KOPT-K1 (cell line): Measurements from ENCODE around the gene LRFN2.

Experiments used
- H3K27ac ChIP-seq: fragments of 200-600 bp; sonication (generic); 2 replicates; pipeline ENCODE4 v1.5.1; 2016; ENCODE audit warnings: antibody characterized with exemption, mild to moderate bottlenecking, low read depth, low read length; ENCODE audit not compliant: poor library complexity, severe bottlenecking
- H3K36me3 ChIP-seq: fragments of 200-600 bp; sonication (generic); 2 replicates; pipeline ENCODE4 v1.5.1; 2017; ENCODE audit warnings: antibody characterized with exemption, mild to moderate bottlenecking, low read length, moderate library complexity; ENCODE audit not compliant: insufficient read depth
- H3K9me3 ChIP-seq: fragments of 200-600 bp; sonication (generic); 2 replicates; pipeline ENCODE4 v1.5.1; 2017; ENCODE audit warnings: antibody characterized with exemption, low read length, mild to moderate bottlenecking; ENCODE audit not compliant: insufficient read depth, poor library complexity, severe bottlenecking

LRFN2 gene

GRCh38 chr6:40471243-40471642 is 115.9 kb downstream of the LRFN2 start:
- Histone ChIP-seq H3K36me3 (no peaks in the 10 kb centered on the region), H3K27ac (no peak overlapping the region), H3K9me3 (no peaks in the 10 kb centered on the region)

GRCh38 chr6:40469323-40469722 is 117.8 kb downstream of the LRFN2 start:
- H3K27ac ChIP-seq: no peak overlapping the region
- no peaks in the 10 kb centered on the region for H3K36me3 ChIP-seq
- H3K9me3 ChIP-seq: no peaks in the 10 kb centered on the region

- no peaks in the 10 kb centered on the region for H3K9me3 ChIP-seq
- no peaks in the 10 kb centered on the region for H3K36me3 ChIP-seq
- no peak overlapping the region for H3K27ac ChIP-seq
Measured at GRCh38 chr6:40466986-40467539, 120.1 kb downstream of the LRFN2 start.

GRCh38 chr6:40461643-40462042 is 125.5 kb downstream of the LRFN2 start:
- H3K36me3 ChIP-seq: no peaks in the 10 kb centered on the region
- H3K27ac ChIP-seq: no peak overlapping the region
- H3K9me3 ChIP-seq: no peaks in the 10 kb centered on the region

- H3K36me3 ChIP-seq: no peaks in the 10 kb centered on the region
- no peak overlapping the region for H3K27ac ChIP-seq
- H3K9me3 ChIP-seq: no peaks in the 10 kb centered on the region
Measured at GRCh38 chr6:40460380-40460779, 126.8 kb downstream of the LRFN2 start.

GRCh38 chr6:40457261-40457660 is 129.9 kb downstream of the LRFN2 start:
- Histone ChIP-seq H3K36me3 (no peaks in the 10 kb centered on the region), H3K9me3 (no peaks in the 10 kb centered on the region), H3K27ac (no peak overlapping the region)

- Histone ChIP-seq H3K36me3 (no peaks in the 10 kb centered on the region), H3K9me3 (no peaks in the 10 kb centered on the region), H3K27ac (no peak overlapping the region)
Measured at GRCh38 chr6:40456390-40457013, 130.7 kb downstream of the LRFN2 start.

- H3K27ac ChIP-seq: no peak overlapping the region
- no peaks in the 10 kb centered on the region for H3K36me3 ChIP-seq
- H3K9me3 ChIP-seq: no peaks in the 10 kb centered on the region
Measured at GRCh38 chr6:40455686-40456389, 131.3 kb downstream of the LRFN2 start.

GRCh38 chr6:40450483-40450882 is 136.7 kb downstream of the LRFN2 start:
- H3K27ac ChIP-seq: no peak overlapping the region
- H3K36me3 ChIP-seq: no peaks in the 10 kb centered on the region
- H3K9me3 ChIP-seq: no peaks in the 10 kb centered on the region

- H3K9me3 ChIP-seq: no peaks in the 10 kb centered on the region
- no peaks in the 10 kb centered on the region for H3K36me3 ChIP-seq
- H3K27ac ChIP-seq: no peak overlapping the region
Measured at GRCh38 chr6:40444811-40445210, 142.4 kb downstream of the LRFN2 start.

- Histone ChIP-seq H3K9me3 (no peaks in the 10 kb centered on the region), H3K27ac (no peak overlapping the region), H3K36me3 (no peaks in the 10 kb centered on the region)
Measured at GRCh38 chr6:40444312-40444711, 142.9 kb downstream of the LRFN2 start.

- Histone ChIP-seq H3K36me3 (no peaks in the 10 kb centered on the region), H3K9me3 (no peaks in the 10 kb centered on the region), H3K27ac (no peak overlapping the region)
Measured at GRCh38 chr6:40443842-40444241, 143.3 kb downstream of the LRFN2 start.

GRCh38 chr6:40442591-40442990 is 144.6 kb downstream of the LRFN2 start:
- H3K36me3 ChIP-seq: no peaks in the 10 kb centered on the region
- H3K9me3 ChIP-seq: no peaks in the 10 kb centered on the region
- H3K27ac ChIP-seq: no peak overlapping the region

- Histone ChIP-seq H3K36me3 (no peaks in the 10 kb centered on the region), H3K27ac (no peak overlapping the region), H3K9me3 (no peaks in the 10 kb centered on the region)
Measured at GRCh38 chr6:40441150-40441549, 146.0 kb downstream of the LRFN2 start.

GRCh38 chr6:40440053-40440452 is 147.1 kb downstream of the LRFN2 start:
- no peak overlapping the region for H3K27ac ChIP-seq
- H3K9me3 ChIP-seq: no peaks in the 10 kb centered on the region
- H3K36me3 ChIP-seq: no peaks in the 10 kb centered on the region
